ENCODE results near the gene HPS1. TPM values are rescaled to one million over a fixed set of nuclear protein-coding genes. Genes with fewer than 3 reads are reported as not detected.

The HPS1 gene
- polyA plus RNA-seq, 2 of the 4 experiments (the other 2 are of a cell fraction), result 25.1 to 28.2 TPM

DNA sequence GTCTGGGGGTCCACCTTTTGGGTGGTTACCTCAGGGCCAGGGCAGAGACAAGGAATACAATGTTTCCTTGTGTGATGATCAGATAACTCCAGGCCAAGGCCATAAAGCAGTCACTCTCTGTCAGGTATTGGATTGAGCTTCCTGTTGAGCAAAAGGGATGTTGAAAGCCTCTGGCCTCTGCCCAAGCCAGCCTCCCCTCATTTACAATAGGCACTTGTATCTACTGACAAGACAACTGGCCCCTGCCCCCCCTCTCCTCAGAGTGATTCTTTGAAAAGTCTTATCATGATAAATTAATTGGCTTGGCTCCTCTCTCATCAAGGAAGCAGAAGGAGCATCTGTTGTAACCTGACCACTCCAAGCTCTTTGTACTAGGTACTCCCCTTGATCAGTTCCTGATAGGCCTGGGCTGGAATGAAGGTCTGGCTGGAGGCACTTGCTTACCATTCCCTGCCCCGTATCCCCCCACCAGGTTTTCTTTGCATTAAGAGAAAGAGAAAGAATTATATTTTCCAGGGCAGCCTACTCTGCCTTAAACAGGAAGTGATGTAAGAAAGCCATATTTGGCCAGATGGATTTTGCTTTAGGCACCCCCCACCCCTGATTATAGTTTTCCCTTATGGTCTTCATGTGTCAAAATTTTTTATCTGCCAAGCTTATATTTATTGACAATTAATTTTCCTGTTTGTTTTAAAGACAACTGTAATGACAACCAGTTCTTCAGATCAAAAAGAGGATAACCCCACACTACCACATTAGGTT is 42.1 kb upstream of the HPS1 start:
- ChIA-PET CTCF (interaction anchor here (0.8 to 1.1 kb wide), 2 partner anchors 8 to 22 kb away, joined by 4 to 7 read pairs; no protein-coding TSS in a partner anchor), POLR2A (no interaction called here)
- Histone ChIP-seq H3K4me2 (no peak overlapping the region), H3K9me3 (no peaks in the 10 kb centered on the region), H3K4me1 (no peaks in the 10 kb centered on the region), H3K4me3 (no peak overlapping the region), H3K27ac (no peak overlapping the region)
- TF ChIP-seq ZC3H11A (IDR thresholded peaks at IDR 0.05), result no peak
- TF ChIP-seq SREBF2 (IDR thresholded peaks at IDR 0.05), result no peak
- DNase-seq (ENCODE audit: low read depth in 1 of 2, low spot score in 1 of 2), result no peak
- no peak for ATAC-seq
- WGBS (ENCODE audit: missing lambda C conversion rate), result 13% methylated on average over 1 of the region's 1 CpG
- FAIRE-seq, result no peak

DNA sequence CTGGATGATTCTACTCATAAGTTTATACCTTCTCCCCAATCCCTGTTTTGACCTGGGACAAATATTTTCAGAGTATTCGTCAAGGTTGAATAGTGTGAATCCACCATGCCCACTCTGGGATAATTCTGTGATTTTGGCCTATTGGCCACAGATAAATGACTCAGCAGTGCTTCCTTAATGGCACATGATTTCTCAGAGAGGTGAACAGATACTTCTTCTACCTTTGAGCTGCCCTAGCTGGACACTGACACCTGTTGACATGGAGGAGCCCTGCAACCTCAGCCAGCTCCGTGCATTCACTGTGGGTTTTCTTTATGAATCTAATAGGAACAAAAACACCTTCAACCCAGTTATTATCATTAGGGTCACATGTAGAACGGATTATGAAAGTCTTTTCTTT is 40.9 kb upstream of the HPS1 start:
- H3K4me2 ChIP-seq, result no peak overlapping the region
- DNase-seq (ENCODE audit: low read depth in 1 of 2, low spot score in 1 of 2) (no peak), ATAC-seq (no peak), FAIRE-seq (no peak)
- H3K27ac ChIP-seq, result no peak overlapping the region
- H3K4me1 ChIP-seq, result no peaks in the 10 kb centered on the region
- ChIA-PET CTCF (no interaction called here), POLR2A (no interaction called here)
- H3K9me3 ChIP-seq, result no peaks in the 10 kb centered on the region
- 35% methylated on average over 3 of the region's 3 CpGs for WGBS (ENCODE audit: missing lambda C conversion rate)
- no peak overlapping the region for H3K4me3 ChIP-seq
- TF ChIP-seq FOSL2 (IDR thresholded peaks at IDR 0.05), result no peak
- no peak for TF ChIP-seq FOSL2 (CRISPR knock-in tag; IDR thresholded peaks at IDR 0.05)
- no peak for TF ChIP-seq PHF8 (IDR thresholded peaks at IDR 0.05; ENCODE audit: borderline replicate concordance, low read depth)
- TF ChIP-seq, protein P1, sequence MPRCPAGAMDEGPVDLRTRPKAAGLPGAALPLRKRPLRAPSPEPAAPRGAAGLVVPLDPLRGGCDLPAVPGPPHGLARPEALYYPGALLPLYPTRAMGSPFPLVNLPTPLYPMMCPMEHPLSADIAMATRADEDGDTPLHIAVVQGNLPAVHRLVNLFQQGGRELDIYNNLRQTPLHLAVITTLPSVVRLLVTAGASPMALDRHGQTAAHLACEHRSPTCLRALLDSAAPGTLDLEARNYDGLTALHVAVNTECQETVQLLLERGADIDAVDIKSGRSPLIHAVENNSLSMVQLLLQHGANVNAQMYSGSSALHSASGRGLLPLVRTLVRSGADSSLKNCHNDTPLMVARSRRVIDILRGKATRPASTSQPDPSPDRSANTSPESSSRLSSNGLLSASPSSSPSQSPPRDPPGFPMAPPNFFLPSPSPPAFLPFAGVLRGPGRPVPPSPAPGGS (IDR thresholded peaks at IDR 0.05), result no peak
- no peak for TF ChIP-seq CHD2 (IDR thresholded peaks at IDR 0.05; ENCODE audit: low read length, partially characterized antibody)
- no peak for TF ChIP-seq NPAS2 (CRISPR knock-in tag; IDR thresholded peaks at IDR 0.05; ENCODE audit: borderline replicate concordance)
- no peak for TF ChIP-seq SMC3 (IDR thresholded peaks at IDR 0.05)
- no peak for TF ChIP-seq MAZ (IDR thresholded peaks at IDR 0.05; ENCODE audit: borderline replicate concordance, low read depth, low read length)
- TF ChIP-seq, protein P2, sequence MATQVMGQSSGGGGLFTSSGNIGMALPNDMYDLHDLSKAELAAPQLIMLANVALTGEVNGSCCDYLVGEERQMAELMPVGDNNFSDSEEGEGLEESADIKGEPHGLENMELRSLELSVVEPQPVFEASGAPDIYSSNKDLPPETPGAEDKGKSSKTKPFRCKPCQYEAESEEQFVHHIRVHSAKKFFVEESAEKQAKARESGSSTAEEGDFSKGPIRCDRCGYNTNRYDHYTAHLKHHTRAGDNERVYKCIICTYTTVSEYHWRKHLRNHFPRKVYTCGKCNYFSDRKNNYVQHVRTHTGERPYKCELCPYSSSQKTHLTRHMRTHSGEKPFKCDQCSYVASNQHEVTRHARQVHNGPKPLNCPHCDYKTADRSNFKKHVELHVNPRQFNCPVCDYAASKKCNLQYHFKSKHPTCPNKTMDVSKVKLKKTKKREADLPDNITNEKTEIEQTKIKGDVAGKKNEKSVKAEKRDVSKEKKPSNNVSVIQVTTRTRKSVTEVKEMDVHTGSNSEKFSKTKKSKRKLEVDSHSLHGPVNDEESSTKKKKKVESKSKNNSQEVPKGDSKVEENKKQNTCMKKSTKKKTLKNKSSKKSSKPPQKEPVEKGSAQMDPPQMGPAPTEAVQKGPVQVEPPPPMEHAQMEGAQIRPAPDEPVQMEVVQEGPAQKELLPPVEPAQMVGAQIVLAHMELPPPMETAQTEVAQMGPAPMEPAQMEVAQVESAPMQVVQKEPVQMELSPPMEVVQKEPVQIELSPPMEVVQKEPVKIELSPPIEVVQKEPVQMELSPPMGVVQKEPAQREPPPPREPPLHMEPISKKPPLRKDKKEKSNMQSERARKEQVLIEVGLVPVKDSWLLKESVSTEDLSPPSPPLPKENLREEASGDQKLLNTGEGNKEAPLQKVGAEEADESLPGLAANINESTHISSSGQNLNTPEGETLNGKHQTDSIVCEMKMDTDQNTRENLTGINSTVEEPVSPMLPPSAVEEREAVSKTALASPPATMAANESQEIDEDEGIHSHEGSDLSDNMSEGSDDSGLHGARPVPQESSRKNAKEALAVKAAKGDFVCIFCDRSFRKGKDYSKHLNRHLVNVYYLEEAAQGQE (IDR thresholded peaks at IDR 0.05), result no peak
- TF ChIP-seq, protein P3, sequence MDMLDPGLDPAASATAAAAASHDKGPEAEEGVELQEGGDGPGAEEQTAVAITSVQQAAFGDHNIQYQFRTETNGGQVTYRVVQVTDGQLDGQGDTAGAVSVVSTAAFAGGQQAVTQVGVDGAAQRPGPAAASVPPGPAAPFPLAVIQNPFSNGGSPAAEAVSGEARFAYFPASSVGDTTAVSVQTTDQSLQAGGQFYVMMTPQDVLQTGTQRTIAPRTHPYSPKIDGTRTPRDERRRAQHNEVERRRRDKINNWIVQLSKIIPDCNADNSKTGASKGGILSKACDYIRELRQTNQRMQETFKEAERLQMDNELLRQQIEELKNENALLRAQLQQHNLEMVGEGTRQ (IDR thresholded peaks at IDR 0.05), result no peak
- TF ChIP-seq, protein P4, sequence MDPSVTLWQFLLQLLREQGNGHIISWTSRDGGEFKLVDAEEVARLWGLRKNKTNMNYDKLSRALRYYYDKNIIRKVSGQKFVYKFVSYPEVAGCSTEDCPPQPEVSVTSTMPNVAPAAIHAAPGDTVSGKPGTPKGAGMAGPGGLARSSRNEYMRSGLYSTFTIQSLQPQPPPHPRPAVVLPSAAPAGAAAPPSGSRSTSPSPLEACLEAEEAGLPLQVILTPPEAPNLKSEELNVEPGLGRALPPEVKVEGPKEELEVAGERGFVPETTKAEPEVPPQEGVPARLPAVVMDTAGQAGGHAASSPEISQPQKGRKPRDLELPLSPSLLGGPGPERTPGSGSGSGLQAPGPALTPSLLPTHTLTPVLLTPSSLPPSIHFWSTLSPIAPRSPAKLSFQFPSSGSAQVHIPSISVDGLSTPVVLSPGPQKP (IDR thresholded peaks at IDR 0.05; ENCODE audit: low read depth, low read length), result no peak
- no peak for TF ChIP-seq CBX2 (IDR thresholded peaks at IDR 0.05; ENCODE audit: borderline replicate concordance, low read depth)
- TF ChIP-seq, protein P5, sequence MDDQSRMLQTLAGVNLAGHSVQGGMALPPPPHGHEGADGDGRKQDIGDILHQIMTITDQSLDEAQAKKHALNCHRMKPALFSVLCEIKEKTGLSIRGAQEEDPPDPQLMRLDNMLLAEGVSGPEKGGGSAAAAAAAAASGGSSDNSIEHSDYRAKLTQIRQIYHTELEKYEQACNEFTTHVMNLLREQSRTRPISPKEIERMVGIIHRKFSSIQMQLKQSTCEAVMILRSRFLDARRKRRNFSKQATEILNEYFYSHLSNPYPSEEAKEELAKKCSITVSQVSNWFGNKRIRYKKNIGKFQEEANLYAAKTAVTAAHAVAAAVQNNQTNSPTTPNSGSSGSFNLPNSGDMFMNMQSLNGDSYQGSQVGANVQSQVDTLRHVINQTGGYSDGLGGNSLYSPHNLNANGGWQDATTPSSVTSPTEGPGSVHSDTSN (IDR thresholded peaks at IDR 0.05), result no peak
- no peak for TF ChIP-seq CBX8 (IDR thresholded peaks at IDR 0.05)
- no peak for TF ChIP-seq POLR2A (IDR thresholded peaks at IDR 0.05; ENCODE audit: low read length)
- TF ChIP-seq, protein P6, sequence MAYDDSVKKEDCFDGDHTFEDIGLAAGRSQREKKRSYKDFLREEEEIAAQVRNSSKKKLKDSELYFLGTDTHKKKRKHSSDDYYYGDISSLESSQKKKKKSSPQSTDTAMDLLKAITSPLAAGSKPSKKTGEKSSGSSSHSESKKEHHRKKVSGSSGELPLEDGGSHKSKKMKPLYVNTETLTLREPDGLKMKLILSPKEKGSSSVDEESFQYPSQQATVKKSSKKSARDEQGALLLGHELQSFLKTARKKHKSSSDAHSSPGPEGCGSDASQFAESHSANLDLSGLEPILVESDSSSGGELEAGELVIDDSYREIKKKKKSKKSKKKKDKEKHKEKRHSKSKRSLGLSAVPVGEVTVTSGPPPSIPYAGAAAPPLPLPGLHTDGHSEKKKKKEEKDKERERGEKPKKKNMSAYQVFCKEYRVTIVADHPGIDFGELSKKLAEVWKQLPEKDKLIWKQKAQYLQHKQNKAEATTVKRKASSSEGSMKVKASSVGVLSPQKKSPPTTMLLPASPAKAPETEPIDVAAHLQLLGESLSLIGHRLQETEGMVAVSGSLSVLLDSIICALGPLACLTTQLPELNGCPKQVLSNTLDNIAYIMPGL (CRISPR knock-in tag; IDR thresholded peaks at IDR 0.05; ENCODE audit: borderline replicate concordance), result no peak
- TF ChIP-seq, protein P7, sequence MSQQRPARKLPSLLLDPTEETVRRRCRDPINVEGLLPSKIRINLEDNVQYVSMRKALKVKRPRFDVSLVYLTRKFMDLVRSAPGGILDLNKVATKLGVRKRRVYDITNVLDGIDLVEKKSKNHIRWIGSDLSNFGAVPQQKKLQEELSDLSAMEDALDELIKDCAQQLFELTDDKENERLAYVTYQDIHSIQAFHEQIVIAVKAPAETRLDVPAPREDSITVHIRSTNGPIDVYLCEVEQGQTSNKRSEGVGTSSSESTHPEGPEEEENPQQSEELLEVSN (IDR thresholded peaks at IDR 0.05; ENCODE audit: borderline replicate concordance, low read depth), result no peak

Data from A549 (cell line).